PC-3 (cell line): Measurements from ENCODE around the gene TMEM235. TPM values are rescaled to one million over a fixed set of nuclear protein-coding genes. Genes with fewer than 3 reads are reported as not detected.

Experiments used
- ATAC-seq: fragments of 200-7000 bp; cut with Tn5 transposase; 2 replicates; pipeline ENCODE4 v1.9.1; 2020; ENCODE audit warnings: mild to moderate bottlenecking, moderate library complexity
- BruUV-seq: library from RNA; stranded (reverse); fragments of 400-500 nt; replicated peaks from 2 replicates; lab custom pipeline; 2021; lab: Mats Ljungman, UMichigan
- CTCF ChIA-PET: fragments of 300-600 bp; sonication (Branson Sonifier 250); formaldehyde crosslinking; loops from one replicate; lab custom pipeline; 2022; ENCODE audit warnings: antibody characterized with exemption; lab: Charles Lee
- POLR2A ChIA-PET: fragments of 300-600 bp; sonication (Branson Sonifier 250); formaldehyde crosslinking; loops from one replicate; lab custom pipeline; 2022; ENCODE audit warnings: antibody characterized with exemption; ENCODE audit not compliant: unreplicated experiment; lab: Charles Lee
- DNase-seq: peaks from one replicate; pipeline ENCODE4 v3.0.0-alpha.2; 2015
- H2AFZ ChIP-seq: fragments of 300-600 bp; sonication (generic); 2 replicates; pipeline ENCODE4 v1.6.0; 2016; ENCODE audit warnings: antibody characterized with exemption, low read length
- H3F3A ChIP-seq: fragments of 300-600 bp; sonication (generic); one replicate; pipeline ENCODE4 v1.6.0; 2017; ENCODE audit warnings: antibody characterized with exemption, low read length, control low read depth, mild to moderate bottlenecking; ENCODE audit not compliant: unreplicated experiment
- H3K27ac ChIP-seq: fragments of 300-600 bp; sonication (generic); 2 replicates; pipeline ENCODE4 v1.5.1; 2016; ENCODE audit warnings: mild to moderate bottlenecking, low read length
- H3K27me3 ChIP-seq: fragments of 300-600 bp; sonication (generic); 2 replicates; pipeline ENCODE4 v1.6.1; 2016; ENCODE audit warnings: low read length, mixed read lengths
- H3K36me3 ChIP-seq: fragments of 300-600 bp; sonication (generic); 2 replicates; pipeline ENCODE4 v1.6.1; 2016; ENCODE audit warnings: low read depth, mixed run types, low read length, mixed read lengths
- H3K4me1 ChIP-seq: fragments of 300-600 bp; sonication (generic); 2 replicates; pipeline ENCODE4 v1.5.1; 2016; ENCODE audit warnings: low read length; ENCODE audit not compliant: insufficient read depth
- H3K4me2 ChIP-seq: fragments of 300-600 bp; sonication (generic); 2 replicates; pipeline ENCODE4 v1.6.0; 2016; ENCODE audit warnings: low read length
- H3K4me3 ChIP-seq: fragments of 300-600 bp; sonication (generic); 2 replicates; pipeline ENCODE4 v1.5.1; 2016; ENCODE audit warnings: mild to moderate bottlenecking, low read length, mixed read lengths
- H3K79me2 ChIP-seq: fragments of 300-600 bp; sonication (generic); 2 replicates; pipeline ENCODE4 v1.6.1; 2017; ENCODE audit warnings: low read length, mixed read lengths
- H3K9ac ChIP-seq: fragments of 300-600 bp; sonication (generic); 2 replicates; pipeline ENCODE4 v1.6.0; 2016; ENCODE audit warnings: mild to moderate bottlenecking, low read length
- H3K9me2 ChIP-seq: fragments of 300-600 bp; sonication (generic); replicated peaks from 2 replicates; pipeline ENCODE4 v1.6.1; 2016; ENCODE audit warnings: mixed run types, low read length, mixed read lengths
- H3K9me3 ChIP-seq: fragments of 300-600 bp; sonication (generic); 2 replicates; pipeline ENCODE4 v1.6.1; 2016; ENCODE audit warnings: low read length, mixed read lengths
- H4K20me1 ChIP-seq: fragments of 300-600 bp; sonication (generic); 2 replicates; pipeline ENCODE4 v1.6.1; 2016; ENCODE audit warnings: low read length, mixed read lengths
- EZH2 ChIP-seq: fragments of 300-600 bp; sonication (generic); IDR thresholded peaks from one replicate; pipeline ENCODE4 v1.6.1; 2017; ENCODE audit warnings: antibody characterized with exemption, mild to moderate bottlenecking, low read length; ENCODE audit not compliant: unreplicated experiment
- EZH2phosphoT487 ChIP-seq: fragments of 300-600 bp; sonication (generic); IDR thresholded peaks from 2 replicates; pipeline ENCODE4 v1.6.1; 2018; ENCODE audit warnings: mild to moderate bottlenecking, antibody characterized with exemption, low read length, borderline replicate concordance
- intact Hi-C: fragments of 100-400 bp; cut with micrococcal nuclease; formaldehyde crosslinking; loops from 2 replicates; pipeline ENCODE4 v1.9.0; 2023
- total RNA-seq: library from RNA; depleted of rRNA; stranded (reverse); fragments of >200 nt; gene quantifications from 2 replicates; pipeline ENCODE4 v1.2.3, GENCODE V29; 2014
- TF ChIP-seq, protein P1 (sequence below): fragments of 300-600 bp; sonication (generic); conservative IDR thresholded peaks from 2 replicates; pipeline ENCODE4 v1.5.1; 2017; ENCODE audit warnings: antibody characterized with exemption, low read depth, mild to moderate bottlenecking, low read length

TMEM235 gene
- total RNA-seq, 1 experiment from 2014 or later: not detected

DNA sequence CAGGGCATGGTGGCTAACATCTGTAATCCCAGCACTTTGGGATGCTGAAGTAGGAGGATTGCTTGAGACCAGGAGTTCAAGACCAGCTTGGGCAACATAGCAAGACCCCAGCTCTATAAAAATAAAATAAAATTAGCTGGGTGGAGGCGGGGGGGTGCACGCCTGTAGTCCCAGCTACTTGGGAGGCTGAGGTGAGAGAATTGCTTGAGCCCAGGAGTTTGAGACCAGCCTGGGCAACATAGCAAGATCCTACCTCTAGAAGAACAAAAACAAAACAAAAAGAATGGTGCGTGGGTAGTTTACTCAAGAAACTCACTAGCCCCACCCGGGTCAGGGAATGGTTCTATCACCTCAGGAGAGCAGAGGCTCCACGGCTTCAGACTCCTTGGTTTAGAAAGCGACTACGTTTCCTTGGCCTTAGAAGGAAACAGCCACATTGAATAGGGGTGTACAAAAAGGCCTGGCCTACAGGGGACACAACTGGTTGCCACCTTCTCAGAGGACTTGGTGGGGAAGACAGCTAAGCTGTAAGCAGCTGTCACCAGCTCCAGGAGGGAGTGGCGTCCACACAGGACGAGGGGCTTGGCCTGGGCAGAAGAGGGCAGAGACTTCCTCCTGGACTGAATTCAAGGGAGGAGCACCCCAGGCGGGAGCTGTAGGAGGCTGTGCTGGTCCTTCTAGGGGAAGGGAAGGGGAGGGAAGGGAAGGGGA, 45.3 kb upstream of the TMEM235 start:
- Histone ChIP-seq H3K36me3 (peaks cover 22% of the 10 kb centered on the region; the same call in 1 of the 2 replicates), H3K9me2 (no peaks in the 10 kb centered on the region), H3F3A (no peaks in the 10 kb centered on the region), H2AFZ (peak overlapping the region; percentile 37; the same call in 1 of the 2 replicates), H3K79me2 (peaks cover 81% of the 10 kb centered on the region), H3K9me3 (no peaks in the 10 kb centered on the region), H3K27me3 (no peaks in the 10 kb centered on the region), H4K20me1 (peaks cover 13% of the 10 kb centered on the region; the same call in 1 of the 2 replicates), H3K4me3 (peak overlapping the region; percentile 77), H3K4me2 (peak overlapping the region; percentile 99), H3K9ac (peak overlapping the region; percentile 89), H3K4me1 (peaks cover 24% of the 10 kb centered on the region), H3K27ac (no peak overlapping the region)
- ATAC-seq: peak; percentile 48
- ChIA-PET CTCF (interaction anchor here (0.6 to 1.6 kb wide), 2 partner anchors 64 to 643 kb away, joined by 12 to 14 read pairs; no protein-coding TSS in a partner anchor), POLR2A (interaction anchor here (0.5 to 1.1 kb wide), 4 partner anchors 42 to 138 kb away, joined by 3 to 4 read pairs (median 3); no protein-coding TSS in a partner anchor)
- intact Hi-C loops: loop anchor here (2.0 to 5.0 kb wide), 2 partner anchors 57 to 66 kb away; partner anchors contain the start of gene TMC6
- peak; percentile 57 for DNase-seq
- no peak for TF ChIP-seq EZH2phosphoT487
- no peak for TF ChIP-seq EZH2
- TF ChIP-seq, protein P1, sequence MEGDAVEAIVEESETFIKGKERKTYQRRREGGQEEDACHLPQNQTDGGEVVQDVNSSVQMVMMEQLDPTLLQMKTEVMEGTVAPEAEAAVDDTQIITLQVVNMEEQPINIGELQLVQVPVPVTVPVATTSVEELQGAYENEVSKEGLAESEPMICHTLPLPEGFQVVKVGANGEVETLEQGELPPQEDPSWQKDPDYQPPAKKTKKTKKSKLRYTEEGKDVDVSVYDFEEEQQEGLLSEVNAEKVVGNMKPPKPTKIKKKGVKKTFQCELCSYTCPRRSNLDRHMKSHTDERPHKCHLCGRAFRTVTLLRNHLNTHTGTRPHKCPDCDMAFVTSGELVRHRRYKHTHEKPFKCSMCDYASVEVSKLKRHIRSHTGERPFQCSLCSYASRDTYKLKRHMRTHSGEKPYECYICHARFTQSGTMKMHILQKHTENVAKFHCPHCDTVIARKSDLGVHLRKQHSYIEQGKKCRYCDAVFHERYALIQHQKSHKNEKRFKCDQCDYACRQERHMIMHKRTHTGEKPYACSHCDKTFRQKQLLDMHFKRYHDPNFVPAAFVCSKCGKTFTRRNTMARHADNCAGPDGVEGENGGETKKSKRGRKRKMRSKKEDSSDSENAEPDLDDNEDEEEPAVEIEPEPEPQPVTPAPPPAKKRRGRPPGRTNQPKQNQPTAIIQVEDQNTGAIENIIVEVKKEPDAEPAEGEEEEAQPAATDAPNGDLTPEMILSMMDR: no peak
- TSS peak; percentile 30 for BruUV-seq

DNA sequence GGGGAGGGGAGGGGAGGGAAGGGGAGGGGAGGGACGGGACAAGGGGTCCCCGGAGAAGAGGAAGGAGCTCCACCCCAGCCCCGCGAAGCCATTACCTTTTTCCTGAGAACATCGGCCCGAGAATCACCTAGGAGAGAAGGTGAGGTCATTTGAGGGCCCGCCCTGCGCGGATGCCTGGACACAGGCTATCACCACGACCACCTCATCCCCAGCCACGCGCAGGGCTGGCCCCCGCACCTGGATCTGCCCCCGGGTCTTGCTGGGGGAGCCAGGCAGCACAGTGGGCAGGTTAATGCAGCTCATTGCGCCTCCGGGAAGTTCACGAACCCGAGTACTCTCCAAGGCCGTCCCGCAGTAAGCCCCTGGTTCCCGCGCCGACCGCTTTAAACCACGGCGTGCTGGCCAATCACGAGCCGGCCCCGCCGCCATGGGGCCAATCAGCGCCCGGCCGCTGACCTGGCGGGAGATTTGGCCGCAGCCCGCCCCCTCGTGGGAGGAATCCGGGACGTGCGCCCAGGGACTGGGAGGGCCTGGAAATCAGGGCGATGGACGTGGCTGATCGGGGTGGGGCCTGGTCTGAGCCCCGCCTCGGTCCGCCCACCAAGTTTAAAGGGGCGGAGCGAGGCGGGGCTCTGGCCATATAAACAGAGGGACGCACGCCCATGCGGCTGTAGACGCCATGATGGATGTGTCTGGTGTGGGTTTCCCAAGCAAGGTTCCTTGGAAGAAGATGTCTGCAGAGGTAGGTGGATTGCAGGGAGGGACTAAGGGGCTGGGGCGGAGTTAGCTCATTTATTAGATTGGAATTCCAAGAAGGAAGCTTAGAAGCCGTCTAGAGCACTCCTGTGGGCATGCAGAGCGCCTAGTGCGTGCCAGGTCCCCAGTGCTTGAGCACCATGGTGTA, 44.5 kb upstream of the TMEM235 start, which contains the start of the genes AFMID and TK1:
Gene AFMID, plus strand, starts transcription at position 671 of the 904 bp plus-strand sequence. Its CDS starts 9 bp downstream, at position 680.
Gene TK1, minus strand, starts transcription at position 361 of the 904 bp plus-strand sequence. Its CDS starts 58 bp downstream, at position 303.
- no TSS peak for BruUV-seq
- H3K4me2 ChIP-seq: peak within 1 kb of the TSS; percentile 99
- no peaks in the 10 kb centered on the region for H3K9me2 ChIP-seq
- DNase-seq (peak; percentile 100), ATAC-seq (peak; percentile 90)
- H3K36me3 ChIP-seq: peaks cover 20% of the 10 kb centered on the region; the same call in 1 of the 2 replicates
- CTCF ChIA-PET: interaction anchor here (0.6 to 1.6 kb wide), 3 partner anchors 64 to 643 kb away, joined by 4 to 14 read pairs (median 12); no protein-coding TSS in a partner anchor
- H2AFZ ChIP-seq: peak within 1 kb of the TSS; percentile 90
- POLR2A ChIA-PET: interaction anchor here (0.5 to 1.1 kb wide), 3 partner anchors 15 to 81 kb away, joined by 3 to 5 read pairs (median 3); no protein-coding TSS in a partner anchor
- H3F3A ChIP-seq: no peaks in the 10 kb centered on the region
- H3K9ac ChIP-seq: peak within 1 kb of the TSS; percentile 89
- intact Hi-C loops: loop anchor here (1.0 to 5.0 kb wide), 5 partner anchors 19 to 65 kb away; partner anchors contain the start of genes BIRC5, SYNGR2 and TMC6
- H3K4me1 ChIP-seq: peaks cover 24% of the 10 kb centered on the region
- TF ChIP-seq, protein P1: peak; percentile 76
- TF ChIP-seq EZH2phosphoT487: no peak
- H3K4me3 ChIP-seq: peak within 1 kb of the TSS; percentile 77
- peaks cover 82% of the 10 kb centered on the region for H3K79me2 ChIP-seq
- peaks cover 13% of the 10 kb centered on the region; the same call in 1 of the 2 replicates for H4K20me1 ChIP-seq
- no peaks in the 10 kb centered on the region for H3K9me3 ChIP-seq
- H3K27me3 ChIP-seq: no peaks in the 10 kb centered on the region
- peak within 1 kb of the TSS; percentile 45 for H3K27ac ChIP-seq
